Mammary epithelial cell (primary cell): Measurements from ENCODE around the gene UBE2E3.

Experiments used
- EZH2 ChIP-seq: IDR thresholded peaks from 2 replicates; pipeline ENCODE4 v1.6.1; 2012; ENCODE audit warnings: low read length, inconsistent platforms, borderline replicate concordance
- TF ChIP-seq, protein P1 (sequence below), 2 donors: IDR thresholded peaks in 1 of 2; conservative IDR thresholded peaks in 1 of 2; 2 replicates each; pipeline ENCODE4 v1.5.1; 2011 to 2012; ENCODE audit warnings: inconsistent platforms in 2 of 2, low read length in 2 of 2, mild to moderate bottlenecking in 2 of 2, control low read depth in 1 of 2, low read depth in 1 of 2; ENCODE audit not compliant: insufficient read depth in 1 of 2; ENCODE audit errors: extremely low read depth in 1 of 2

DNA sequence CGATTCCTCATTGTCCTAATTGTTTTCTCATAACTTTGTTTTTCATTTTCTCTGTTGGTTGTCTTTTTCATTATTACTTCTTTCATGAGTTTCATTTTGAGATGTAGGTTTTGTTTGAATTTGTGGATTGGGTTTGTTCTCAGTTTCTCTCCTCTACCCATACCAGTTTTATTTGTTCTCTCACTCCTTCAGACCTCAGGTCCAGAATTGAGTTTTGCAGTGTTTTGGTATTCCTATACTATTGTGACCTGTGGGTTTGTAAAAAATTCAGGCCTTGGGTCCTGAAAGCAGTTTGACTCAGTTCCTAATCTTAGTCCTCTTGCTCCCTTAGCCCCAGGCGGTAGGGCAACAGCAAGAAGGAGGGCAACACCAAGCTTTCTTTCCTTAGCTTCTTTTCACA is 28.3 kb upstream of the UBE2E3 start:
- TF ChIP-seq, protein P1, sequence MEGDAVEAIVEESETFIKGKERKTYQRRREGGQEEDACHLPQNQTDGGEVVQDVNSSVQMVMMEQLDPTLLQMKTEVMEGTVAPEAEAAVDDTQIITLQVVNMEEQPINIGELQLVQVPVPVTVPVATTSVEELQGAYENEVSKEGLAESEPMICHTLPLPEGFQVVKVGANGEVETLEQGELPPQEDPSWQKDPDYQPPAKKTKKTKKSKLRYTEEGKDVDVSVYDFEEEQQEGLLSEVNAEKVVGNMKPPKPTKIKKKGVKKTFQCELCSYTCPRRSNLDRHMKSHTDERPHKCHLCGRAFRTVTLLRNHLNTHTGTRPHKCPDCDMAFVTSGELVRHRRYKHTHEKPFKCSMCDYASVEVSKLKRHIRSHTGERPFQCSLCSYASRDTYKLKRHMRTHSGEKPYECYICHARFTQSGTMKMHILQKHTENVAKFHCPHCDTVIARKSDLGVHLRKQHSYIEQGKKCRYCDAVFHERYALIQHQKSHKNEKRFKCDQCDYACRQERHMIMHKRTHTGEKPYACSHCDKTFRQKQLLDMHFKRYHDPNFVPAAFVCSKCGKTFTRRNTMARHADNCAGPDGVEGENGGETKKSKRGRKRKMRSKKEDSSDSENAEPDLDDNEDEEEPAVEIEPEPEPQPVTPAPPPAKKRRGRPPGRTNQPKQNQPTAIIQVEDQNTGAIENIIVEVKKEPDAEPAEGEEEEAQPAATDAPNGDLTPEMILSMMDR (conservative IDR thresholded peaks at IDR 0.05 in 1 of 2, IDR thresholded peaks at IDR 0.05 in 1 of 2; ENCODE audit: extremely low read depth in 1 of 2, insufficient read depth in 1 of 2, low read depth in 1 of 2, low read length in 2 of 2): no peak
- TF ChIP-seq EZH2: no peak
